ACHN (cell line): ENCODE measurements around the gene SERPINA1.
"Not testable (repeated sequence)": the region's sequence is repeated elsewhere in the genome, so short reads cannot be mapped to it uniquely, and the experiment has no call there.

Experiments
- DNase-seq: peaks from one replicate; pipeline ENCODE4 v3.0.0-alpha.2; 2015
- in situ Hi-C: cut with HindIII; loops from 2 replicates; pipeline ENCODE4 v1.10.0; 2017; ENCODE audit warnings: low sequenced_read_pairs, low pct_ligation_motif_present, low pct_unique_long_range_greater_than_20kb

The SERPINA1 gene

DNA sequence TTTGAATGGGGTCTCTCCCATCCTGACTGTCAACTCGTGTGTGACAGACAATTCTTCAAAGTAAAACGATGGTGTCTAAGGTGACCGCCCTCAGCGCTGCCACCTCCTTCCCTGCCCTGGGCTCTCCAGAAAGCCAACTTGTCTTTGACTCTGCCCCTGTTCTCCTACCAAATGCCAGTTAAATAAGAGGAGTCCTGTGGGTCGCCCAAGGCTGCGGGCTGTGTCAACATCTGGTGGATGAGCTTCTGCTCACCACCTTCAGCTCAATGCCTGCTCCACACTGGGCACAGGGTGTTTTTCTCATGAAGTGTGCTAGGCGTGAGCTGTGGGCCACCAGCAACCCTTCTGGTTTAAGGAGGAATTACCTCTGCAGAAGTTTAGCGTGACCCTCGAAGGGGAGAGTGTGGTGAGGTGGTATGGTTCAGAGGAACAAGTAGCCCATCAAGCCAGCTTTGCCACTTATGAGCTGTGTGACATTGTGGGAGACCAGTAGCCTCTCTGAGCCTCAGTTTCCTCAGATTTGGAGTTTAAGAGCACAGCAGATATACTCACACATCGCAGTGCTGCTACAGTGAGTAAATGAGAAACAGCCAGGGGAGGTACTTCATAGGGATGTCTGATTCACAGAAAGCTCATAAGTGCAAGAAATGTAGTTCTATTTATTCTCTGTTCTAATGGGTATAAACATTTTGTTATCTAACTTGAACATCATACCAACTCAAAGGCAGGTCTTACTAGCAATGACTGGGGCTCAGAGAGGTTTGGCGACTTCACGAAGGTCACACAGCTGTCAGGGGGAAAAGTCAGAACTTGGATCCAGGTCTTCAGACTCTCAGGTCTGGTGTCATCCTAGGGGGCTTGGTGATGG lies 12.1 kb downstream of the SERPINA1 start:
- in situ Hi-C loops: no loop called here
- DNase-seq: no peak

DNA sequence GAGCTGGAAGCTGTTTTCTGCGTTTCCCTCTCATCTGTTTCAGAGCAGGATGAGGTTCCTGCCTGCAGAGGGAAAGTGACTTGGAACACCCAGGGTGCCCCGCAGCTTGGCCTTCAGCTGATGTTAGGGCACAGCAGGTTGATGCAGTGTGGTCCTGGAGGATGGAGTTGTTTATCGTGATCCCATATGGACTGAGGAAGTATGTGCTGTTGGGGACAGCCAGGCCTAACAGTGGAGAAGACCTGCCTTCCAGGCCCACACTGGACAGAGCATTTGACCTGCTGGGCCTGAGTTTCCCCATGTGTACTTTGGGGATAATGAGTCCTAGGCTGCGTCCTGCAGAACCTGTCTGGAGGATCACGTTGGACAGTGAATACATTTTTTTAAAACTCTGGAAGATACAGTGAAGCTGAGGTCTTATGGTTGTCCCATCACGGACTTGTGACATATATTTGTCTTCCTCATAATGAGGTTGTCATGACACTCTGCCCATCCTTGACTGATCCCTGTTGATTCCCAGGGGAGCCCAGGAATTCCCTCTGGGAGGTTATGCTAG lies 12.8 kb downstream of the SERPINA1 start:
- DNase-seq: no peak
- in situ Hi-C loops: no loop called here

DNA sequence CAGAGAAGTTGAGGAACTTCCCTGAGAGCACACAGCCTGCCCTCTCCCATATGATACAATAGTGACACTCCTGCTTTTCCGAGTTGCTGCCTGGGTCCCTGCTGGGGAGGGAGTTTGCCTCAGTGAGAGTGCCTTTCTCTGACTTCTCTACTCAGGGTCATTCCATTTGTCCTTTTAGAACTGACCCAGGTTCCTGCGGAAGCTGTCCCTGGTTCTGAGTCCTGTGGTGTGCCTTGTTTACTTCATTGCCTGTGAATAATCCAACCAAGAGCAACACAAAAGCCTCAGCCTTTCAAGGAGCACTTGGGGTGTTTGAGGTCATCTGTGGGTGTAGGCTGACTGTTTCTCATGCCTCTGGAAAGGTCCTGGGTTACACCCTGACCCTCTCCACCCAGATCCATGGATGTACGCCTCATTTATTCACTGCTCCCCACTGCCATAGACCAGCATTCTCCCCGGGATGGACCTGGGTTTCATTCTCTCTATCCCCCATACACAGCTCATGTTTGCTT lies 13.6 kb downstream of the SERPINA1 start:
- in situ Hi-C loops: no loop called here
- DNase-seq: no peak

DNA sequence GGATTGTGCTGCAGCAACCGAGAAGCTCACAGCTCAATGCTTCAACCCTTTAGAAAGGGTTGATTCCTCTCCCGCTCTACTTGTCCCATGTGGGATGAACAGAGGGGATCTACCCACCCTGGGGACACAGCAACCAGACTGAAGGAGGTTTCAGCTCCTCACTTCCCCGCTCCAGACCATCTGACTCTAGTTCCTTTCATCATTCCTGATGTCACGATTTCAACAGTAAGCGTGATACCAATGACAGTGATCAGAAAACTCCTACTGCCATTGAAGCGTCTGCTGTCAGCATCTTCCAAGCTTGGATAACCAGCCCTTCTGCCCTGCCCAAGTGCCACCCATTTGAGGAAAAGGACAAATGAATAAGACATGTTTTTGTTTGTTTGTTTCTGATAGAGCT lies 14.3 kb downstream of the SERPINA1 start:
- in situ Hi-C loops: no loop called here
- no peak for DNase-seq

DNA sequence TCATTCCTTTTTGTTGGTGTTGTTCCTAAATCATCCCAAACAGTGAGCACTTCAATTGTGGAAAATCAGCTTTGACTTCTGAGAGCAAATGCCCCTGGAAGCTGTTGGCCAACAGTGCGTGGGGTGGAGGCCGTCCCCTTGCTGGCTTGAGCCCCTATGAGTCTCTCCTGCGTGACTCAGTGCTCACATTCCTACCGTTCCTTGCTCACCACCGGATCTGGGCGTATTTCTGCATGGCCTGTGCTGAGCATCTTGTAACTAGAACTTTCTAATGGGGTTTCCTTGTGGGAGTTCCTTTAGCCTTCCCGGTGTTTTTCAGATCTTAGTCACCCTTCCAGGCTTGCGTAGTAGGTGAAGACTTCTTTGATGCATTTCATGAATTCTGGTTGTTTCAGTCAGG lies 14.7 kb downstream of the SERPINA1 start:
- in situ Hi-C loops: no loop called here
- DNase-seq: peak; percentile 90

DNA sequence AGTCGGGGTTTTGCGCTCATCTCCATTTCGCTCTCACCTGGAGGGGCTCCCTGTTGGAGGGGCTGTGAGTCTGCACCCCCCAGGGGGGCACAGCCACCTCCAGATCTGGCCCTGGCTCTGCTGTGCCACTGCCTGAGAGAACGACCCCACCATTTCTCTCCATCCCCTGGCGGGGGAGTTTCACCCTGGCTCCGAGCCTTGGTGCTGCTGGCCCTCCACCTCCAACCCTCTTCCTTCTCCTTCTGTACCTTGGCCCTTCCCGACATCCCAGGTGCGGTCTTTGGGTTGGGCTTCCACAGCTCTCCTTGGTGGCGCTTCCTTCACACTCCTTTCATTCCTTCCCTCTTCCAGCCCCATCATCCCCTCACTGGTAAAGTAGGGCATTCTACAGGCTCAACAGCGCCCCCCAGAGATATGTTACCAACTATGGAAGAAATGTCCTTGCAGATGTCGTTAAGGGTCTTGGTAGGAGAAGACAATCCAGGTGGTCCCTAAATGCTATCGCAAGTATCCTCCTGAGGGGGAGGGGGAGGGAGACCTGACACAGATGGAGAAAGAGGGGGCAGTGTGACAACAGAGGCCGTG lies 16.3 kb downstream of the SERPINA1 start:
- in situ Hi-C loops: no loop called here
- no peak for DNase-seq

DNA sequence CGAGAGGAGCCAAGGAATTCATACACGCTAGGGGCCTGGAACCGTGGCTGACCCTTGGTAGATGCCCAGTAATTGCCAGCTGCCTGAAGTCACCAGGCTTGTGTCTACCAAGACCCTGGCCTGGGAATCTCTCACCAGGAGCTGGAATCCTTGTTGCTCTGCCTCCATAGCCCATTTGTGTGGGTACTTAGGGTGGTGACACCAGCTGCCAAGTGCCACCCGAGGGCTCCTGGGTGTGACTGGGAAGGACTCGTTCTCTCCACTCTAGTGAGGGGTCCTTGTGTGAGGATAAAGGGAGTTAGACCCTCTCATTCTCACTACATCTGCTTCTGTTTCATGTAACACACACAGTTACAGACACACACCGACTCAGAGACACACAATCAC lies 17.9 kb downstream of the SERPINA1 start:
- no peak for DNase-seq
- in situ Hi-C loops: no loop called here

DNA sequence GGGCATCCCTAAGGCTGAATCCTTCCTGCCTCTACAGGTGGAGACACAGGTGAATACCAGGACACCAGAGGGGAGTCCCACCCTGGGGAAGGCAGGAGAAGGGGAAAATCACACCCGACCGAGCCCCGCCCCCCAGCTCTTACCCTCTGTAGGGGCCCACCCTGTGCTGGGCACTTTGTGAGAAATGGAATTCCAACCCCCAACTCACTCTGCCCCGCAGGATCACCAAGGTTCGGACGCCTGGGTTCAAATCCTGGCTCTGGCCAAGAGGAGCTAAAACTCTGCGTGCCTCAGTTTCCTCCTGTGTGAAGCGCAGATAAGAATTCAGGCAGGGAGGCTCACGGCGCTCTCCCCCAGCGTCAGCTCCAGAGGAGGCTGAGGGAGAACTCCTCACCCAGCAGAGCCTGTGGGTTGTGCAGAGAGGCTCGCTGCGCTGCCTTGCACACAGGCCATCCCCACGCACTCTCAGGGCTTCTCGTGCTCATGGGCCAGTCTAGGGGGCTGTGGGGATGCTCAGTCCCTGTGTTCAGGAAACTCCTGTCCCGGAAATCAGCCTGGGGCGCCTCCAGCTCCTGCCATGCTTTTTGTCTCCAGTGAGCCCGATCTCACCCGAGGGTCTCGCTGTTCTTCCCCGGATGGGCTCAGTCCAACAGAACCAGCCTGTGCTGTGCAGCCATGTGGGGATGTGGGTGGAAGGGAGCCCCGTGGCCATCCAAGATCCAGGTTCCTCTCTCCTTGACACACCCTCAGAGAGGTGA lies 18.5 kb downstream of the SERPINA1 start:
- in situ Hi-C loops, DNase-seq: not testable (repeated sequence)

DNA sequence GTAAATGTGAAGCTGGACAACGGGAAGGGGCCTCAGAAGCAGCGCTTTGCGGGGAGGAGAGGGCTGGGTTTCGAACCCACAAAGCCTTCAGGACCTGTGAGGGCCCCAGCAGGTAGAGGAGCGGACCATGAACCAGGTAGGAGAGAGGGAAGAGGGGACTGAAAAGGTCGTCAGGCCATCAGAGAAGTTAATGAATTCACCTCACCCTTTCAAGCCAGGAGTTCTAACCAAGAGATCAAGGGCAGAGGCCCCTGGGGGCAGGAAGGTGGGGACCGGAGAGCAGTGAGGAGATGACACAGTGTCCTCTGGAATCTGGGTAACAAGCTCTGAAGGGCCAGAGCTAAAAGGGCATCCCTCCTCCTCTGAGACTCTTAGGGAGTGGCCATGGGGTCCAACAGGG lies 19.4 kb downstream of the SERPINA1 start:
- in situ Hi-C loops: no loop called here
- DNase-seq: no peak

DNA sequence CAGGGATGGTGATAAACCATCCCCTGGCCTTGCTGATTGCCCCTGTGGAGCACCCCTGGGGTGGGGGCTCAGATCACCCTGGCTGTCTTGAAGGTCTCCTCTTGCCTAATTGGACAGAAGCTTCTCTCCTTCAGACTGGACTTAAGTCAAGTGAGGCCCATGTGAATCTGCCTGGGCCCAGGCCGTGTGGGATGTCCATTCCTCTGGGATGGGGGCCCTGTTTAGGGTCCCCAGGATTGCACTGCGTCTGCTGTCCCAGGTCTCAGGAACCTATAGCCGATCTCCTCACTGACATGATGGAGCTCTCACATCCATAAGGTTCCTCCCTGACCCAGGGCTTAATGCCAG lies 20.2 kb downstream of the SERPINA1 start:
- in situ Hi-C loops: no loop called here
- no peak for DNase-seq

DNA sequence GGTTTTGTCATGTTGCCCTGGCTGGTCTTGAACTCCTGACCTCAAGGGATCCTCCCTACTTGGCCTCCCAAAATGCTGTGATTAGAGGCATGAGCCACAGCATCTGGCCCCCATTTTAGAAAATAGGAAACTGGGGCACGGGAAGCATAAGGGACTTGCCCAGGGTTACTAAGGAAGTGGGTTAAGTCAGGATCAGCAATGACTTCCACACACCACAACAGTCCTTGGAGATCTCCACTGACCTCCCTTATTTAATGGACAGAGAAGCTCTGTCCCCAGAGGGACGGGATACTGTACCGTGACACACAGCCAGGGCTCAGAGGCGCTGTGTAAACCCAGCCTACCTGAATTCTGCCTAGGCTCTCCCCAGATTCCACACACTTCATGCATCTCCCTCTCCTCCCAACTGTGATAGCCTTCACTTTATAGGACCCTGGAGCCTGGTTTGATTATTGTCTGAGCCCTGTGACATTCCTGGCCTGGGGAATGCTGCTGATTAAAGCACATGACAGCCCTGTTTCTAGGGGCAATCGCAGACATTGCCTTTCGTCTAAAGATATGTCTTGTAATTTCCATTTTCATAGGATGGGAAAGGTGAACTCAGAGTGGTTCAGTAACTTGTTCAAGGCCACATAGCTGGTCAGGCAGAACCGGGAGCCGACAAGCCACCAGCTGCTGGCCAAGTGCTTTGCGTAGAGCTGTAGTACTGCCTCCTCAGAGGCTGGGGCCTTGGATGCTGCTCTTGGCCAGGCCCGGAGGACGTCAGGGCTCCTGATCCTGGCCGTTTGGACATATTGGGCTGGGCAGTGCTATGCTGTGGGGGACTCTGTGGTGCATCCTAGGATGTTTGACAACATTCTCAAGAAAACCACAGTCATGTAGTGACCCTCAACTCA lies 20.8 kb downstream of the SERPINA1 start:
- DNase-seq: no peak
- in situ Hi-C loops: no loop called here

DNA sequence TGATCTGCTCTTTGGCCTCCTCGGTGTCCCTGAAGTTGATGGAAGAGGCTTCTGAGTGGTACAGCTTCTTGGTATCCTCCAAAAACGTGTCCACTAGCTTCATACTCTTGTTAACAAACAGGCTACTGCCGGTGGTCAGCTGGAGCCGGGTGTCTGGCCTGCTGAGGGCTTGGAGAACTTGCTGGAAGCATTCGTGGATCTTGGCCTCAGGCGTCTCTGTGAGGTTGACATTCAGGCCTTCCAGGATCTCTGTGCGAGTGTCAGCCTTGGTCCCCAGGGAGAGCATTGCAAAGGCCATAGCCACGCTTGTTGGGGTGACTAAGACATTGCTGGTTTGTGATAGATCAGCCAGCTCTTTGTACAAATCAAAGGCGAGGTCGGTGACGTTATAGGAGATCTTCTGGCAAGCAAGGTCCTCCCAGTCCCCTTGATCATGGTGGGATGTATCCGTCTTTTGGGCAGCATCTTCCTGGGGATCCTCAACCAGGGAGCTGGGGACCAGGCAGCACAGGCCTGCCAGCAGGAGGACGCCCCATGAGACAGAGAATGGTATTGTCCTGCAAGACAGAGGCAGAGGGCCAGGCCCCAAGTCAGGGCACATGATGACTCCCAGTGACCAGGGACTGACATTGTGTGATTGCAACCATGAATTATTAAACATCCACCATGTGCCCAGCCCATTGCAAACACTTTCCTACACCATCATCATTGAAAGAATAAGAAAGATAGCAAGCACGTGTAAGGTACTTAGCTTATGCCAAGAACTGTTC lies 22.1 kb downstream of the SERPINA1 start, which contains the start of gene SERPINA2:
TSS of gene SERPINA2 (minus strand) at position 553 of the 770 bp plus-strand sequence.
- in situ Hi-C loops: no loop called here
- DNase-seq: no peak

DNA sequence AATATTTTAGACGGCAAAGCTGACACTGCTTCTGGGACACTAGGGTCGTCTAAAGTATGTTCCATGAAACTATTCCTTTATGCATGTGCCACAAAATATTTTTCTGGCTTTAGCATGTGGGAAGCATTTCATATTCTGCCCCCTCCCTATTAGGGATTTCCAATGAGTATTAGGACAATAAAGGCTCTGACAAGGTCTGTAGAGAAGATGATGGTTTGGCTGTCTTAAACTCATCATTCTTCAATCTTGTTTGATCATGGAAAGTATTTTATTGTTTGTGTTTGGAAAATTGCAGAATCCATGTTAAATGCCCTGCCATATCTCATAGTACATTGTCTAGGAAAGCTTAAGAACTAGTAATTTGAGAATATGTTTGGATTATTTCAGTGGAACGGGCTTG lies 22.8 kb downstream of the SERPINA1 start:
- in situ Hi-C loops: no loop called here
- no peak for DNase-seq

DNA sequence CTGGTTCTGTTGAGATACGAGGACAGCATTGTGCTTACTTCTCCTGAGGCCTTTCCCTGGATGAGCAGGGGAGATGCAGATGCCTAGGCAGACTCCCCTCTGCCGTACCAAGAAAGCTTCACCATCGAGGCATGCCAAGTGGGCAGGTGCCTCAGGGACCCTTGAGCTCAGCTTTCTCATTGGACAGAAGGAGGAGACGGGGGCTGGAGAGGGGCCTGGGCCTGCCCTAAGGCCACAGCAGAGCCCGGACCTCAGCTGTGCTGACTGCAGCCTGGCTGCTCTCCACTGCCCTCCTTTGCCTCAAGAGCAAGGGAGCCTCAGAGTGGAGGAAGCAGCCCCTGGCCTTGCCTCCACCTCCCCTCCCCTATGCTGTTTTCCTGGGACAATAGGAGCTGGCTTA lies 23.4 kb downstream of the SERPINA1 start:
- no peak for DNase-seq
- in situ Hi-C loops: no loop called here

DNA sequence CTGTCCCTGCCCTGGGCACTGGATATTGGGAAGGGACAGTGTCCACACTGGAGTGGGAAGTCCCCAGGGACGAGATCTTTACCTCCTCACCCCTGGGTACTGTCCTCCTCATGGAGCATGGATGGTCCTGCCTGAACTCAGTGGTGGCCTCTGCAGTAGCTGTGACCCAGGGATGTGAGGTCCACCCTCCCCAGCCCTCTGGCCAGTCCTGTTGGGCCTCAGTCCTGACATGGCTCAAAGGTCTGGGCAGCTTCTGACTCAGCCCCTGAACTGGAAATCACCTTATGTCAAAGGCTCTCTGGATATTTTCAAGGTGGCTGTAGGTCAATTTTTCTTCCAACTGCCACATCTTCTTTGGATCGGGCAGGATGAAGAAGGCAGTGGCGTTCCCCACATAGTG lies 24.4 kb downstream of the SERPINA1 start:
- in situ Hi-C loops: no loop called here
- DNase-seq: no peak

DNA sequence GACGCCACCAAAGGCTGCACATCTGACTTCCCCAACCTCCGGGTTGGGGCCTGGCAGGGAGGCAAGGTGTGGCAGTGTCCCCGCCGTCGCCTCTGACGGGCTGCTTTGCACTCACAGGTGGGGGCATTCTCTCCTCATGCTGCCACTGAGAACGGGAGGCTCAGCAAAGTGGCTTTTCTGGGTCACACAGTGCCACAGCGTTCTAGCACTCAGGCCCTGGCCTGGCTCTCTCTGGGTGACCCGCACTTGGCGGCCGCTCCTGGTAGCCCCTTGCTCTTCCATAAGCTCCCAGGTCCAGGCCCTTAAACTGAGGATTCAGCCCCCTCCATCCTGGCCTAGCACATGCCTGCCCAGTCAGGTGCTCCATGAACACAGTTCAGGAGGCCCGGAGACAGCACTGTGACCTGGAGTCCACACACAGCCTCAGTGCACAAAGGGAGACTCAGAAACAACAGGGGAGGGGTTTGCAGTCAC lies 25.2 kb downstream of the SERPINA1 start:
- in situ Hi-C loops: no loop called here
- no peak for DNase-seq

DNA sequence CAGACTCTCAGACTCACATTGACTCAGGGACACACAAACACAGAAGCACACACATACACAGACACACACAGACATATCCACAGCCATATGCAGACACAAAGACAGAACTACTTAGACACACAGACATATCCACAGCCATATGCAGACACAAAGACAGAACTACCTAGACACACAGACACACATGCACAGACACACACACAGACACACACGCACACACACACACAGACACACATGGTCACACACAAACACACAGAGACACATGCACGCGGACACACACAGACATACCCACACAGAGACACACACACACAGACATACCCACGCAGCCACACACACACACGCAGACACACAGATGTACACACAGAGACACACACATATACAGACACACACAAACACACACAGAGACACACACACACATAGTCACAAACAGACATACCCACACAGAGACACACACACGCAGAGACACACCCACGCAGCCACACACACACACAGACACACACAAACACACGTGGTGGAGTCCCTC lies 25.7 kb downstream of the SERPINA1 start:
- no peak for DNase-seq
- in situ Hi-C loops: no loop called here
